Activated gamma-delta T cell treated with anti-CD3 and anti-CD28 coated beads, Interleukin-2, amount 50 U/mL, for 16 hours (primary cell): ENCODE measurements around the gene LRRC8E.
"Not testable (repeated sequence)": the region's sequence is repeated elsewhere in the genome, so short reads cannot be mapped to it uniquely, and the experiment has no call there.

Experiments
- DNase-seq: peaks from one replicate; pipeline ENCODE4 v3.0.0-alpha.2; 2020; ENCODE audit warnings: low read depth

The LRRC8E gene

GRCh38 chr19:7908742-7909461, 20.6 kb downstream of the LRRC8E start:
- no peak for DNase-seq

- DNase-seq, result no peak
These were observed 21.3 kb downstream of the LRRC8E start for GRCh38 chr19:7909471-7910067.

- no peak for DNase-seq
These were observed 22.2 kb downstream of the LRRC8E start for GRCh38 chr19:7910321-7911161.

GRCh38 chr19:7911508-7912143, 23.3 kb downstream of the LRRC8E start:
- no peak for DNase-seq

GRCh38 chr19:7912144-7912696, 23.9 kb downstream of the LRRC8E start:
- DNase-seq, result no peak

GRCh38 chr19:7912697-7913564, 24.6 kb downstream of the LRRC8E start:
- no peak for DNase-seq

GRCh38 chr19:7913652-7914051, 25.3 kb downstream of the LRRC8E start:
- no peak for DNase-seq

GRCh38 chr19:7914099-7914498, 25.8 kb downstream of the LRRC8E start:
- DNase-seq, result no peak

- DNase-seq, result no peak
These were observed 26.3 kb downstream of the LRRC8E start, which contains the start of gene TGFBR3L for GRCh38 chr19:7914598-7915045. TGFBR3L (plus strand) TSS chr19:7914830.

- DNase-seq, result no peak
These were observed 27.2 kb downstream of the LRRC8E start for GRCh38 chr19:7915250-7916102.

GRCh38 chr19:7916103-7916954, 28.0 kb downstream of the LRRC8E start:
- no peak for DNase-seq

- DNase-seq, result no peak
These were observed 28.6 kb downstream of the LRRC8E start for GRCh38 chr19:7916955-7917266.

- peak; percentile 40 for DNase-seq
These were observed 29.2 kb downstream of the LRRC8E start for GRCh38 chr19:7917267-7918061.

GRCh38 chr19:7918062-7918614, 29.8 kb downstream of the LRRC8E start:
- not testable (repeated sequence) for DNase-seq

GRCh38 chr19:7918615-7919421, 30.5 kb downstream of the LRRC8E start:
- DNase-seq, result no peak

- DNase-seq, result peak; percentile 94
These were observed 31.6 kb downstream of the LRRC8E start, which contains the start of gene SNAPC2 for GRCh38 chr19:7919610-7920518. SNAPC2 (plus strand) TSS chr19:7920338; CDS start chr19:7920367, 29 bp downstream.
